ENCODE data around the gene PCNX1. TPM values are rescaled to one million over a fixed set of nuclear protein-coding genes. Genes with fewer than 3 reads are reported as not detected.

Gene PCNX1
- polyA plus RNA-seq, 3 donors, result 7.3 to 26.7 (median 8.1) TPM

DNA sequence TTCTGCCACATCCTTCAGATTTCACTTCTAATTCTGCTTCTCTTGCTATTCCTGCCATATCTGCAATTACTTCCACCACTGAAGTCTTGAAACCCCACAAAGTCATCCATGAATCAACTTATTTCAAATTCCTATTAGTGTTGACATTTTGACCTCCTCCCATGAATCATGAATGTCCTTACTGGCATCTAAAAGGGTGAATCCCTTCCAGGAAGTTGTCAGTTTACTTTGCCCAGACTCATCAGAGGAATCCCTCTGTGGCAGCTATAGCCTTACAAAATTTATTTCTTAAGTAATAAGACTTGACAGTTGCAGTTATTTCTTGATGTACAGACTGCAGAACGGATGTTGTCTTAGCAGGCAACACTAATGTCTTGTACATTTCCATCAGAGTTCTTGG lies 162.9 kb downstream of the PCNX1 start:
- Histone ChIP-seq H3K9me3 (replicated peaks in 1 of 2; ENCODE audit: control insufficient read depth in 1 of 2, insufficient read depth in 1 of 2, low read length in 2 of 2) (peaks cover 0 to 6% of the 10 kb centered on the region in 2 donors), H3K27me3 (ENCODE audit: control insufficient read depth in 2 of 2, insufficient read depth in 2 of 2, low read length in 2 of 2) (no peaks in the 10 kb centered on the region), H4K20me1 (ENCODE audit: insufficient read depth, low read length) (peaks cover 5% of the 10 kb centered on the region), H3K4me1 (ENCODE audit: control insufficient read depth in 1 of 2, insufficient read depth in 2 of 2, low read length in 2 of 2) (no peaks in the 10 kb centered on the region), H3K79me2 (ENCODE audit: insufficient read depth, low read length) (no peaks in the 10 kb centered on the region), H3K36me3 (replicated peaks in 1 of 2; ENCODE audit: control insufficient read depth in 1 of 2, insufficient read depth in 2 of 2, low read length in 2 of 2) (peaks cover 58 to 88% of the 10 kb centered on the region in 2 donors), H3K9ac (ENCODE audit: insufficient read depth, low read length, poor library complexity, severe bottlenecking) (no peak overlapping the region), H3K4me3 (replicated peaks in 1 of 3; ENCODE audit: low read depth in 2 of 3, low read length in 3 of 3) (no peak overlapping the region), H3K4me2 (replicated peaks; ENCODE audit: extremely low read depth, low read length, poor library complexity, severe bottlenecking) (no peak overlapping the region), H2AFZ (ENCODE audit: insufficient read depth, low read depth, low read length, poor library complexity, severe bottlenecking) (no peak overlapping the region), H3K27ac (ENCODE audit: low read depth in 1 of 2, low read length in 2 of 2) (no peak overlapping the region)
- intact Hi-C loops (cut with micrococcal nuclease), result no loop called here
- Mint-ChIP-seq H3K27ac (no peak overlapping the region), H3K36me3 (peaks cover 72 to 83% of the 10 kb centered on the region in 2 donors), H3K4me3 (no peak overlapping the region), H3K27me3 (ENCODE audit: low read depth in 3 of 3) (no peaks in the 10 kb centered on the region), H3K4me1 (no peaks in the 10 kb centered on the region), H3K9me3 (peaks cover 0 to 8% (median 3%) of the 10 kb centered on the region in 7 donors)
- TF ChIP-seq, protein P1, sequence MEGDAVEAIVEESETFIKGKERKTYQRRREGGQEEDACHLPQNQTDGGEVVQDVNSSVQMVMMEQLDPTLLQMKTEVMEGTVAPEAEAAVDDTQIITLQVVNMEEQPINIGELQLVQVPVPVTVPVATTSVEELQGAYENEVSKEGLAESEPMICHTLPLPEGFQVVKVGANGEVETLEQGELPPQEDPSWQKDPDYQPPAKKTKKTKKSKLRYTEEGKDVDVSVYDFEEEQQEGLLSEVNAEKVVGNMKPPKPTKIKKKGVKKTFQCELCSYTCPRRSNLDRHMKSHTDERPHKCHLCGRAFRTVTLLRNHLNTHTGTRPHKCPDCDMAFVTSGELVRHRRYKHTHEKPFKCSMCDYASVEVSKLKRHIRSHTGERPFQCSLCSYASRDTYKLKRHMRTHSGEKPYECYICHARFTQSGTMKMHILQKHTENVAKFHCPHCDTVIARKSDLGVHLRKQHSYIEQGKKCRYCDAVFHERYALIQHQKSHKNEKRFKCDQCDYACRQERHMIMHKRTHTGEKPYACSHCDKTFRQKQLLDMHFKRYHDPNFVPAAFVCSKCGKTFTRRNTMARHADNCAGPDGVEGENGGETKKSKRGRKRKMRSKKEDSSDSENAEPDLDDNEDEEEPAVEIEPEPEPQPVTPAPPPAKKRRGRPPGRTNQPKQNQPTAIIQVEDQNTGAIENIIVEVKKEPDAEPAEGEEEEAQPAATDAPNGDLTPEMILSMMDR (IDR thresholded peaks at IDR 0.05), result no peak
- 100% methylated on average over 1 of the region's 1 CpG for WGBS (ENCODE audit: insufficient coverage)
- DNase-seq, result no peak

DNA sequence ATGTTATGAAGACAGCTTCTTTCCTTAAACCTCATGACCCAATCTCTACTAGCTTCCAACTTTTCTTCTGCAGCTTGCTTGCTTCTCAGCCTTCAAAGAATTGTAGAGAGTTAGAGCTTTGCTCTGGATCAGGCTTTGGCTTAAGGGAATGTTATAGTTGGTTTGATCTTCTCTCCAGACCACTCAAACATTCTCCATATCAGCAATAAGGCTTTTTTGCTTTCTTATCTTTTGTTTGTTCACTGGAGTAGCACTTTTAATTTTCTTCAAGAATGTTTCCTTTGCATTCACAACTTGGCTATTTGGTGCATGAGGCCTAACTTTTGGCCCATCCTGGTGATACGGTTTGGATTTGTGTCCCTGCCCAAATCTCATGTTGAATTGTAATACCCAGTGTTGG lies 163.8 kb downstream of the PCNX1 start:
- intact Hi-C loops (cut with micrococcal nuclease), result no loop called here
- Histone ChIP-seq H3K27me3 (ENCODE audit: control insufficient read depth in 2 of 2, insufficient read depth in 2 of 2, low read length in 2 of 2) (no peaks in the 10 kb centered on the region), H2AFZ (ENCODE audit: insufficient read depth, low read depth, low read length, poor library complexity, severe bottlenecking) (no peak overlapping the region), H3K4me3 (replicated peaks in 1 of 3; ENCODE audit: low read depth in 2 of 3, low read length in 3 of 3) (no peak overlapping the region), H4K20me1 (ENCODE audit: insufficient read depth, low read length) (peaks cover 5% of the 10 kb centered on the region), H3K9ac (ENCODE audit: insufficient read depth, low read length, poor library complexity, severe bottlenecking) (no peak overlapping the region), H3K79me2 (ENCODE audit: insufficient read depth, low read length) (no peaks in the 10 kb centered on the region), H3K4me2 (replicated peaks; ENCODE audit: extremely low read depth, low read length, poor library complexity, severe bottlenecking) (no peak overlapping the region), H3K36me3 (replicated peaks in 1 of 2; ENCODE audit: control insufficient read depth in 1 of 2, insufficient read depth in 2 of 2, low read length in 2 of 2) (peaks cover 62 to 89% of the 10 kb centered on the region in 2 donors), H3K9me3 (replicated peaks in 1 of 2; ENCODE audit: control insufficient read depth in 1 of 2, insufficient read depth in 1 of 2, low read length in 2 of 2) (peaks cover 0 to 6% of the 10 kb centered on the region in 2 donors), H3K27ac (ENCODE audit: low read depth in 1 of 2, low read length in 2 of 2) (no peak overlapping the region), H3K4me1 (ENCODE audit: control insufficient read depth in 1 of 2, insufficient read depth in 2 of 2, low read length in 2 of 2) (no peaks in the 10 kb centered on the region)
- Mint-ChIP-seq H3K4me3 (no peak overlapping the region), H3K9me3 (peaks cover 0 to 5% (median 3%) of the 10 kb centered on the region in 7 donors), H3K27me3 (ENCODE audit: low read depth in 3 of 3) (no peaks in the 10 kb centered on the region), H3K36me3 (peaks cover 67 to 82% of the 10 kb centered on the region in 2 donors), H3K4me1 (no peaks in the 10 kb centered on the region), H3K27ac (no peak overlapping the region)
- WGBS (ENCODE audit: insufficient coverage), result no CpG with 5 or more reads among the region's 1 CpG
- TF ChIP-seq, protein P1 (IDR thresholded peaks at IDR 0.05), result no peak
- no peak for DNase-seq

Data from CD14-positive monocyte (primary cell).